ENCODE measurements around the gene CRYBA2. TPM values are rescaled to one million over a fixed set of nuclear protein-coding genes. Genes with fewer than 3 reads are reported as not detected.

The CRYBA2 gene
- total RNA-seq, 1 donor = not detected

GRCh38 chr2:218997731-218998130 is 4.5 kb upstream of the CRYBA2 start:
- Histone ChIP-seq H3K4me1 (ENCODE audit: insufficient read depth, low read length) (peaks cover 27% of the 10 kb centered on the region), H3K9me3 (ENCODE audit: low read depth, low read length) (no peaks in the 10 kb centered on the region), H3K4me3 (ENCODE audit: low read length) (no peak overlapping the region), H3K27me3 (ENCODE audit: insufficient read depth, low read length) (peaks cover 84% of the 10 kb centered on the region)

- H3K9me3 ChIP-seq (ENCODE audit: low read depth, low read length) = no peaks in the 10 kb centered on the region
- peaks cover 84% of the 10 kb centered on the region for H3K27me3 ChIP-seq (ENCODE audit: insufficient read depth, low read length)
- peaks cover 19% of the 10 kb centered on the region for H3K4me1 ChIP-seq (ENCODE audit: insufficient read depth, low read length)
- no peak overlapping the region for H3K4me3 ChIP-seq (ENCODE audit: low read length)
Measured at GRCh38 chr2:218996937-218997336, 3.7 kb upstream of the CRYBA2 start.

GRCh38 chr2:218995972-218996711 is 2.9 kb upstream of the CRYBA2 start:
- Histone ChIP-seq H3K4me1 (ENCODE audit: insufficient read depth, low read length) (peaks cover 14% of the 10 kb centered on the region), H3K9me3 (ENCODE audit: low read depth, low read length) (no peaks in the 10 kb centered on the region), H3K27me3 (ENCODE audit: insufficient read depth, low read length) (peaks cover 85% of the 10 kb centered on the region), H3K4me3 (ENCODE audit: low read length) (no peak overlapping the region)

- H3K27me3 ChIP-seq (ENCODE audit: insufficient read depth, low read length) = peaks cover 85% of the 10 kb centered on the region
- H3K4me1 ChIP-seq (ENCODE audit: insufficient read depth, low read length) = peaks cover 14% of the 10 kb centered on the region
Measured at GRCh38 chr2:218995561-218995960, 2.3 kb upstream of the CRYBA2 start.

GRCh38 chr2:218992703-218993344 is 398 bp downstream of the CRYBA2 start:
- H3K27me3 ChIP-seq (ENCODE audit: insufficient read depth, low read length) = peaks cover 91% of the 10 kb centered on the region
- H3K4me1 ChIP-seq (ENCODE audit: insufficient read depth, low read length) = peaks cover 14% of the 10 kb centered on the region
- no peaks in the 10 kb centered on the region for H3K9me3 ChIP-seq (ENCODE audit: low read depth, low read length)
- no peak overlapping the region for H3K4me3 ChIP-seq (ENCODE audit: low read length)

More at GRCh38 chr2:218995561-218995960, 2.3 kb upstream of the CRYBA2 start:
- no peak overlapping the region for H3K4me3 ChIP-seq (ENCODE audit: low read length)
- H3K9me3 ChIP-seq (ENCODE audit: low read depth, low read length) = no peaks in the 10 kb centered on the region

- H3K27me3 ChIP-seq (ENCODE audit: insufficient read depth, low read length) = peaks cover 91% of the 10 kb centered on the region
- peaks cover 14% of the 10 kb centered on the region for H3K4me1 ChIP-seq (ENCODE audit: insufficient read depth, low read length)
- no peak overlapping the region for H3K4me3 ChIP-seq (ENCODE audit: low read length)
- no peaks in the 10 kb centered on the region for H3K9me3 ChIP-seq (ENCODE audit: low read depth, low read length)
Measured at GRCh38 chr2:218992196-218992595, 1.0 kb downstream of the CRYBA2 start.

GRCh38 chr2:218991674-218992168 is 1.5 kb downstream of the CRYBA2 start:
- H3K9me3 ChIP-seq (ENCODE audit: low read depth, low read length) = no peaks in the 10 kb centered on the region
- H3K27me3 ChIP-seq (ENCODE audit: insufficient read depth, low read length) = peaks cover 92% of the 10 kb centered on the region
- H3K4me3 ChIP-seq (ENCODE audit: low read length) = no peak overlapping the region
- H3K4me1 ChIP-seq (ENCODE audit: insufficient read depth, low read length) = peaks cover 14% of the 10 kb centered on the region

- Histone ChIP-seq H3K9me3 (ENCODE audit: low read depth, low read length) (no peaks in the 10 kb centered on the region), H3K27me3 (ENCODE audit: insufficient read depth, low read length) (peaks cover 92% of the 10 kb centered on the region), H3K4me3 (ENCODE audit: low read length) (no peak overlapping the region), H3K4me1 (ENCODE audit: insufficient read depth, low read length) (peaks cover 9% of the 10 kb centered on the region)
Measured at GRCh38 chr2:218990612-218991011, 2.6 kb downstream of the CRYBA2 start.

- H3K27me3 ChIP-seq (ENCODE audit: insufficient read depth, low read length) = peaks cover 89% of the 10 kb centered on the region
- H3K4me3 ChIP-seq (ENCODE audit: low read length) = no peak overlapping the region
- peaks cover 9% of the 10 kb centered on the region for H3K4me1 ChIP-seq (ENCODE audit: insufficient read depth, low read length)
- H3K9me3 ChIP-seq (ENCODE audit: low read depth, low read length) = no peaks in the 10 kb centered on the region
Measured at GRCh38 chr2:218990052-218990451, 3.2 kb downstream of the CRYBA2 start.

- Histone ChIP-seq H3K27me3 (ENCODE audit: insufficient read depth, low read length) (peaks cover 88% of the 10 kb centered on the region), H3K4me1 (ENCODE audit: insufficient read depth, low read length) (peaks cover 16% of the 10 kb centered on the region), H3K4me3 (ENCODE audit: low read length) (no peak overlapping the region)
Measured at GRCh38 chr2:218988650-218989049, 4.6 kb downstream of the CRYBA2 start.

GRCh38 chr2:218988164-218988563 is 5.1 kb downstream of the CRYBA2 start:
- no peak overlapping the region for H3K4me3 ChIP-seq (ENCODE audit: low read length)
- H3K27me3 ChIP-seq (ENCODE audit: insufficient read depth, low read length) = peaks cover 88% of the 10 kb centered on the region
- H3K4me1 ChIP-seq (ENCODE audit: insufficient read depth, low read length) = peaks cover 11% of the 10 kb centered on the region
- H3K9me3 ChIP-seq (ENCODE audit: low read depth, low read length) = no peaks in the 10 kb centered on the region

More at GRCh38 chr2:218988650-218989049, 4.6 kb downstream of the CRYBA2 start:
- no peaks in the 10 kb centered on the region for H3K9me3 ChIP-seq (ENCODE audit: low read depth, low read length)

- Histone ChIP-seq H3K27me3 (ENCODE audit: insufficient read depth, low read length) (peaks cover 84% of the 10 kb centered on the region), H3K9me3 (ENCODE audit: low read depth, low read length) (no peaks in the 10 kb centered on the region), H3K4me3 (ENCODE audit: low read length) (no peak overlapping the region), H3K4me1 (ENCODE audit: insufficient read depth, low read length) (peaks cover 22% of the 10 kb centered on the region)
Measured at GRCh38 chr2:218986148-218986761, 7.0 kb downstream of the CRYBA2 start.

- H3K9me3 ChIP-seq (ENCODE audit: low read depth, low read length) = no peaks in the 10 kb centered on the region
- no peak overlapping the region for H3K4me3 ChIP-seq (ENCODE audit: low read length)
- peaks cover 83% of the 10 kb centered on the region for H3K27me3 ChIP-seq (ENCODE audit: insufficient read depth, low read length)
- H3K4me1 ChIP-seq (ENCODE audit: insufficient read depth, low read length) = peaks cover 28% of the 10 kb centered on the region
Measured at GRCh38 chr2:218985325-218986091, 7.7 kb downstream of the CRYBA2 start.

GRCh38 chr2:218985021-218985324 is 8.2 kb downstream of the CRYBA2 start, which contains the start of gene FEV:
Gene FEV, minus strand, starts transcription at chr2:218985184. Its CDS starts 109 bp downstream, at chr2:218985075.
- H3K9me3 ChIP-seq (ENCODE audit: low read depth, low read length) = no peaks in the 10 kb centered on the region
- H3K27me3 ChIP-seq (ENCODE audit: insufficient read depth, low read length) = peaks cover 80% of the 10 kb centered on the region
- peaks cover 31% of the 10 kb centered on the region for H3K4me1 ChIP-seq (ENCODE audit: insufficient read depth, low read length)
- no peak within 1 kb of the TSS for H3K4me3 ChIP-seq (ENCODE audit: low read length)
